HG02870 (cell line): Measurements from ENCODE around the gene APBB2.
"Not testable (repeated sequence)": the region's sequence is repeated elsewhere in the genome, so short reads cannot be mapped to it uniquely, and the experiment has no call there.

Experiments
- ATAC-seq: cut with Tn5 transposase; IDR thresholded peaks from one replicate; pipeline ENCODE4 v1.9.1; 2021; ENCODE audit warnings: mild to moderate bottlenecking, moderate library complexity; ENCODE audit not compliant: unreplicated experiment

The APBB2 gene

GRCh38 chr4:41160012-41160789 lies 54.1 kb downstream of the APBB2 start:
- no peak for ATAC-seq

DNA sequence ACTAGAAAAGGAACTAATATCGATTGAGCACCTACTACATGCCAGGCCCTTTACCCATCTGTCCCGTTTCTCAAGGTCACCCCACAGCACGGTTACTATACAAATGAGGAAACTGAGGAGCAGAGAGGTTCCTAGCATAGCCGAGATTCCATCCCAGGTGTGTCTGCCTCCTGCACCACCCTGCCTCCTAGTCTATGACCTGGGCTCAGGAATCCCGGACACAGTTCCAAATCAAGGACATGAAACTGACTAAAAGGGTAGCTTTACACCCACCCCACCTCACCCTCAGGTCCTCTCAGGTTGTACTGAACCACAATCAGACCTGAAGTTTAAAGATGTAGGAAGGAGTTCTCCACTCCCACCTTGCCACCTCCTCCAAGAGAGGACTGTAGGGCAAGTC lies 55.6 kb downstream of the APBB2 start:
- no peak for ATAC-seq

DNA sequence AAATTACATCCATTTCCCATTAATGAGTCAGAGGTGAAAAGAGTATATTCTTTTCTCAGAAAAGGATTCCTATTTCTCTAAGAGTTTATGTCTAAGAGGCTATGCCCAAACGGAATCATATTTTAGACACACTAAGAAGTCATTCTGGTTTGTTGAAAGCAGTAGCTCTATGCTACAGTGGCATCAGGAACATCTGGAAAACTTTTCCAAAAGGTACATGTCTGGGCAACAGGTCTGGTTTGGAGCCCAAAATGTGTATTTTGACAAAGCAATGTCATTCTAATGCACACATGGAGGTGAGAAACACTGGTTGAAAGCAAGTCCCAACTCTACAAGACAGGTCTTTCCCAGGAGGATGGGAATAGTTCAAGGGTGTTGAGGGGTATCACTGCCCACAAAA lies 56.1 kb downstream of the APBB2 start:
- no peak for ATAC-seq

DNA sequence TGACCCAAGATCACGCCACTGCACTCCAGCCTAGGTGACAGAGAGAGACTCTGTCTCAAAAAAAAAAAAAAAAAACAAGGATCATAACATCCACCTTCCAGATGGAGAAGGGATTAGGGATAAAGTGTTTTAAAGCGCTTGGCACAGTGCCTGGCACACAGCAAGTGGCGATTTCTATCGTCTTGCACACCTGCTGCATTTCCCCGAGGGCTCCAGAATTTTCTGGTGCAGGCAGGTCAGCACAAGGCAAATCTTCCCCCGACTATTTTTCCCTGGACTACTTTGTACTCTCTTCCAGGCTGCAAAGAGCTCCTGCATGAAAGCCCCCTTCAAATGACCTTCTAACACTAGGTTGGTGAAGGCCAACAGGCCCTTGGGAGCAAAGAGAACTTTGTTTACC lies 57.3 kb downstream of the APBB2 start:
- no peak for ATAC-seq

DNA sequence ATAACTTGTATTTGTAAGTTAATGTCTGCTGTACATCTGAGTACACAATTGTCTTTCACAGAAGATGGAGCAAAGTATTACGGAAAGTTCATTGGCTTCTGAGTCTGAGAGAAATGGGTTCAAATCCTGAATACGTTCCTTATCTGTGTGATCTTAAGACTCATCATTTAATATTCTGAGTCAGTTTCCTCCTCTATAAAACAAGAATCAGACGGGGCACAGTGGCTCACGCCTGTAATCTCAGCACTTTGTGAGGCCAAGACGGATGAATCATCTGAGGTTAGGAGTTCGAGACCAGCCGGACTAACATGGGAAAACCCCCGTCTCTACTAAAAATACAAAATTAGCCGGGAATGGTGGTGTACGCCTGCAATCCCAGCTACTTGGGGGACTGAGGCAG lies 57.8 kb downstream of the APBB2 start:
- no peak for ATAC-seq

DNA sequence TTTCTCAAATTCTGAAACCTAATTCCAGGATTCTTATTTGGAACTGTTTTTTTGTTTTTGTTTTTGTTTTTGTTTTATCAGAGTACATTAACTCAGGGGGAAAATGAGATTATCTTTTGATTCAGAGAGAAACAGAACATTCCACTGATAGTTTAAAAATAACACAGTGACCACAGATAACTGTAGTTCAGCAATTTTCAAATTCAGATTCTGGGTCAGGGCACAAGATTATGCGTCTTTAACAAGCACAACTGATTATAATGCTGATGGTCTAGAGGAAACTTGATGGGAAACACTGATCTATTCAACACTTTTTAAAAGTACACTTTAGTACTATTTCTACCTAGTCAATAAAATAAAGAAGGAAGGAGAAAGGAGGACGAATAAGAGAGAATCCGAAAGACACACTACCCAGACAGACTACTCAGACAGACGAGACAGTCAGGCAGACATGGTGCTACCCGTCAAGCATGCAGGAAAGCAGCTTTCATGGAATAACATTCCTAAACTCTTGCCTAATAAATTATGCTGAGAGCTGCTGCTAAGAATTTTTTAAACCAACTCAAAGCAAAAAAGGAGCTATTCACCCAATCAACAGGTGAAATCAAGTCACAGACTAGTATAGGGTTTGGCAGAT lies 59.0 kb downstream of the APBB2 start:
- ATAC-seq: no peak

- ATAC-seq: no peak
Observed at GRCh38 chr4:41154814-41155177, 59.5 kb downstream of the APBB2 start.

GRCh38 chr4:41154010-41154813 lies 60.1 kb downstream of the APBB2 start:
- no peak for ATAC-seq

DNA sequence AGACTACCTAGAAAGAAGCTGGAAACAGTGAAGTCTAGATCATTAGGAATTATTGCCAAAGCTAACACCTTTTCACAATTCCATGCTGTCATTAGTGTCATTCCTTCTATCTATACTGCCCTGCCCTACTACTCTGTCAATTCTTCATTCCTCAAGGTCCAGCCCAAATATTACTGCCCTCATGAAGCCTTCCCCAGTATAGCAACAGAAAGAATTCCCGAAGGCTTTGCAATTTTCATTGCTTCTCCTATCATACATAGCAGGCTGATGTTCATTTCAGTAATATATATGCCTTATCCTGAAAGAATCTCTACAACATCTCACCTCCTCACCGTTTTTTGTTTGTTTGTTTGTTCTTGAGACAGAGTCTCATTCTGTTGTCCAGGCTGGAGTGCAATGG lies 63.9 kb downstream of the APBB2 start:
- no peak for ATAC-seq

- not testable (repeated sequence) for ATAC-seq
Observed at GRCh38 chr4:41149568-41149967, 64.8 kb downstream of the APBB2 start.

- no peak for ATAC-seq
Observed at GRCh38 chr4:41148931-41149330, 65.4 kb downstream of the APBB2 start.

- no peak for ATAC-seq
Observed at GRCh38 chr4:41148292-41148691, 66.0 kb downstream of the APBB2 start.

- ATAC-seq: not testable (repeated sequence)
Observed at GRCh38 chr4:41147570-41147969, 66.8 kb downstream of the APBB2 start.

- ATAC-seq: no peak
Observed at GRCh38 chr4:41146716-41147506, 67.4 kb downstream of the APBB2 start.

DNA sequence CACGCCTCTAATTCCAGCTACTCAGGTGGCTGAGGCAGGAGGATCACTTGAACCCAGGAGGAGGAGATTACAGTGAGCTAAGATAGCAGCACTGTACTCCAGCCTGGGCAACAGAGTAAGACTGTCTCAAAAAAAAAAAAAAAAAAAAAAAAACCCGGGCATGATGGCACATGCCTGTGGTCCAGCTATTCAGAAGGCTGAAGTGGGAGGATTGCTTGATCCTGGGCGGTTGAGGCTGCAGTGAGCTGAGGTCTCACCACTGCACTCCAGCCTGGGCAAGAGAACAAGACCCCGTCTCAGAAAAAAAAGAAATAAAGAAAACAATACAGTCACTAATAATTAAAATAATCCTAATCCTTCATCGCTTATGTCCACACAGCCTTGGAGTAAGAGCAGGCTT lies 68.1 kb downstream of the APBB2 start:
- ATAC-seq: no peak

DNA sequence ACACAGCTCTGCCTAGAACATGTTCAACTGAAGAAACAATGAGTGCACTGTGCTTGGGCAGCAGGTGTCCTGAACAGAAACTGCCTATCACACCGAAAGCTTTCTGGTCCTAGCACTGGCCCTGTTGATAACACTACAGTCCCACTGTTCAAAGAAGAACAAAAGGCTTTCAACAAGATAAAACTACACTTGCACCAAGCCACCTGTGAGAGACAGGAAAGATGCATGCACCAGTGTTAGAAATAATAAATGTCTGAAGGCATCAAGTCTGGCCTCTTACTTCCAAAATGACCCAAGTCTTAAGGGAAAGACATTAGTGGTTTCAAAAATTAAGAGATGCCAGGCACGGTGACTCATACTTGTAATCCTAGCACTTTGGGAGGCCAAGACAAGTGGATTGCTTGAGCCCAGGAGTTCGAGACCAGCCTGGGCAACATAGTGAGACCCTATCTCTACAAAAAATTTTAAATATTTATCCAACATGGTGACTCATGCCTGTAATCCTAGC lies 68.7 kb downstream of the APBB2 start:
- ATAC-seq: peak; percentile 35

DNA sequence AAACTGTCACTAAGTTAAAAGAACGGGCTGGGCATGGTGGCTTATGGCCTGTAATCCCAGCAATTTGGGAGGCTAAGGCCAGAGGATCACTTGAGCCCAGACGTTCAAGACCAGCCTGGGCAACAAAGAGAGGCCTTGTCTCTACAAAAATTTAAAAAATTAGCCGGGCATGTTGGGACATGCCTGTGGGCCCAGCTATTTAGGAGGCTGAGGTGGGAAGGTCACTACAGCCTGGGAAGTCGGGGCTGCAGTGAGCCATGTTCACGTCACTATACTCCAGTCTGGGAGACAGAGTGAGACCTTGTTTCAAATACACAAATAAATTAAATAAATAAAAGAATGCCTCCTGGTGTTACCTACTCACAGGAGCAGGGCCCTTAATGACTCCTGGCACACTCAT lies 69.5 kb downstream of the APBB2 start:
- no peak for ATAC-seq

DNA sequence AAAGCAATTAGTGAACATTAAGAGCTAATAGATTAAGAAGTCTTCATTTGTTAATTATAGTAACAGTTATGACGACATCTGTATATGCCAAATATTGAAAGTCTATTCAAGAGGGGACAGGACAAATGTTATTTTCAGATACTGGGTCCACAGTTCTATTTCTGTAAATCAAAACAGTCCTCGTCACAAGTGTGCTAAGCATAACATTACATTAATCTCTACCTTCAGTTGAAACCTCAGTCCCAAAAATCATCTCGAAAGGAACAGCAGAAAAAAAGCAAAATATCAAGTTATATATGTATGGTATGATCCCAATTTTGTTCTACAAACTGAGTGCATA lies 70.3 kb downstream of the APBB2 start:
- ATAC-seq: no peak

DNA sequence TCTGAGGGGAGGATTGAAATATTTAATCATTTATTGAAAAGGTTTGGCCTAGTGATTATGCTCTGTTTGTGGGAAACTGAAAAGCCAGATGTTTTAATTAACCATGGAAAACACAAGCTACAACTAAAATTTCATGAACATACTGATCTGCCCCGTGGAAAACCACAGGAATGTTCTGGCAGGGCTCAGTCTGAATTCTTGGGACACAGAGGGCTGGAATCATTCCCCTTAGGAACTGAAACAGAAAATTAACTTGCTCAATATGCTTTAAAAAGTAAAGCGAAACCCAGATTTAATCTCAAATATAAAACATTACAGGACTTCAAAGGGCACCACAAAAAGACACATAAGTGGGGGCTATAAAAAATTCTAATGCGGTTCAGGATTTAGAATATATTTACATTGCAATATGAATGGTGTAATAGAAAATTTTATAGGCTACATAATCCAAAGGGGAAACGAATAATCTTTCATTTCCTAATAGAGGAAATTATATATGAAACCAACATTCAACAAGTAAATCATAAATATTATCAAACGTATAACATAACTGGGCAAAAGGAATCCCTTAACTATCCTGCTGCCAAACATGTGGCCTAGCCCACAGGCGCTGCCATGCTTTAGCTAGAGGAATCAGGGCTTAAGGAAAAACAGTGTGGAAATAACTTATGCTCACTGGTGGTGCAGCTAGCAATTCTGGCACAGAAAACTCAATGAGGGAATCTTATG lies 70.9 kb downstream of the APBB2 start:
- no peak for ATAC-seq
